K562 (cell line): ENCODE measurements around the gene ATP1A2.

Experiments used
- ETS2 ChIP-seq: IDR thresholded peaks from 2 replicates; pipeline ENCODE4 v1.6.1; 2016; ENCODE audit warnings: borderline replicate concordance, missing genetic modification characterization, mild to moderate bottlenecking, moderate library complexity, missing compliant biosample characterization; ENCODE audit not compliant: poor library complexity, severe bottlenecking
- NONO ChIP-seq, 2 experiments: fragments of 200-400 bp in 1 of 2; fragments of 450-650 bp in 1 of 2; formaldehyde crosslinking in 1 of 2; IDR thresholded peaks; 2 replicates each; pipeline ENCODE4 v1.6.1; 2017; ENCODE audit warnings: low read depth in 2 of 2, mild to moderate bottlenecking in 2 of 2, moderate library complexity in 2 of 2, low read length in 1 of 2
- POLR2AphosphoS5 ChIP-seq: IDR thresholded peaks from 2 replicates; pipeline ENCODE4 v1.6.1; 2011; ENCODE audit warnings: mild to moderate bottlenecking, low read depth, low read length, moderate library complexity; ENCODE audit not compliant: control insufficient read depth, insufficient read depth
- SMAD1 ChIP-seq: fragments of 150-350 bp; IDR thresholded peaks from 2 replicates; pipeline ENCODE4 v1.6.1; 2014; ENCODE audit warnings: low read length, low read depth; ENCODE audit not compliant: partially characterized antibody
- TOE1 ChIP-seq, 2 experiments: fragments of 450-650 bp in 1 of 2; sonication (generic) in 1 of 2; formaldehyde crosslinking in 1 of 2; IDR thresholded peaks; 2 replicates each; pipeline versions ENCODE4 v1.7.1 to v1.8.0; 2016 to 2022; ENCODE audit warnings: borderline replicate concordance in 2 of 2, mild to moderate bottlenecking in 2 of 2, antibody characterized with exemption in 1 of 2, inconsistent platforms in 1 of 2, low read depth in 1 of 2, missing genetic modification reagents in 1 of 2, moderate library complexity in 1 of 2
- TF ChIP-seq, protein P1 (sequence below): sonication (generic); formaldehyde crosslinking; IDR thresholded peaks from 2 replicates; pipeline ENCODE4 v1.8.0; 2022; ENCODE audit warnings: mild to moderate bottlenecking, low read depth, missing genetic modification reagents
- TF ChIP-seq, protein P2 (sequence below): fragments of 150-350 bp; conservative IDR thresholded peaks from 2 replicates; pipeline ENCODE4 v1.6.1; 2014; ENCODE audit warnings: low read length
- TF ChIP-seq, protein P3 (sequence below): sonication (generic); formaldehyde crosslinking; IDR thresholded peaks from 2 replicates; pipeline ENCODE4 v1.9.0; 2022; ENCODE audit warnings: mild to moderate bottlenecking, missing genetic modification reagents
- TF ChIP-seq, protein P4 (sequence below), 2 experiments: fragments of 450-650 bp; formaldehyde crosslinking in 1 of 2; IDR thresholded peaks; 2 replicates each; pipeline versions ENCODE4 v1.4.0 to v1.6.1; 2014 to 2020; ENCODE audit warnings: mild to moderate bottlenecking in 2 of 2, borderline replicate concordance in 1 of 2, low read depth in 1 of 2
- TF ChIP-seq, protein P5 (sequence below), 3 experiments: IDR thresholded peaks in 2 of 3; conservative IDR thresholded peaks in 1 of 3; 2 replicates each; pipeline ENCODE4 v1.5.1; 2011 to 2012; ENCODE audit warnings: low read length in 3 of 3, mild to moderate bottlenecking in 3 of 3, control low read depth in 2 of 3, improper control_type of control experiment in 1 of 3, inconsistent platforms in 1 of 3, low read depth in 1 of 3, mixed read lengths in 1 of 3, moderate library complexity in 1 of 3; ENCODE audit not compliant: insufficient read depth in 2 of 3
- TF ChIP-seq, protein P6 (sequence below): sonication (generic); formaldehyde crosslinking; IDR thresholded peaks from 2 replicates; pipeline ENCODE4 v1.8.0; 2022; ENCODE audit warnings: mild to moderate bottlenecking, missing genetic modification reagents

DNA sequence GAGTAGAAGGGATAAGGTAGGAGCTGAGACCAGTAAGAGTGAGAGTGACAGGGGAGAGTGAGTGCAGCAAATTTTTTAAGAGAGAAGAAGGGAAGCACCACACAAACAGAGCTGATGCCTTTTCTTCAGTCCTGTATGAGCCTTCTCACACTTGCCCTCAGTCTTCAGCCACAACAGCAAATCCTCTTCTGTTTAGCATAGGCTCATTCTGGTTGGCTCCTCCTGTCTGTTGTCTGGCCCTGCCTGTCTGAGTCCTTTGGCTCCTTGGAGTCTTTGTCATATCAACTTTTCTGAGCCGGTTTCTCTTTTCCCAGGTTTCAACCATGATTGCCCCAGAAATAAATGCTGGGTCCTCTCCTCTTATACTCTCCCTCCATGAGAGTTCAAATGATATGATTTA, 62.1 kb downstream of the ATP1A2 start:
- TF ChIP-seq, protein P1, sequence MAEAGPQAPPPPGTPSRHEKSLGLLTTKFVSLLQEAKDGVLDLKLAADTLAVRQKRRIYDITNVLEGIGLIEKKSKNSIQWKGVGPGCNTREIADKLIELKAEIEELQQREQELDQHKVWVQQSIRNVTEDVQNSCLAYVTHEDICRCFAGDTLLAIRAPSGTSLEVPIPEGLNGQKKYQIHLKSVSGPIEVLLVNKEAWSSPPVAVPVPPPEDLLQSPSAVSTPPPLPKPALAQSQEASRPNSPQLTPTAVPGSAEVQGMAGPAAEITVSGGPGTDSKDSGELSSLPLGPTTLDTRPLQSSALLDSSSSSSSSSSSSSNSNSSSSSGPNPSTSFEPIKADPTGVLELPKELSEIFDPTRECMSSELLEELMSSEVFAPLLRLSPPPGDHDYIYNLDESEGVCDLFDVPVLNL (CRISPR knock-in tag), result no peak
- TF ChIP-seq TOE1 (IDR thresholded peaks at IDR 0.05; ENCODE audit: borderline replicate concordance), result no peak
- TF ChIP-seq TOE1 (CRISPR knock-in tag; IDR thresholded peaks at IDR 0.05; ENCODE audit: borderline replicate concordance, low read depth), result no peak
- TF ChIP-seq, protein P2, sequence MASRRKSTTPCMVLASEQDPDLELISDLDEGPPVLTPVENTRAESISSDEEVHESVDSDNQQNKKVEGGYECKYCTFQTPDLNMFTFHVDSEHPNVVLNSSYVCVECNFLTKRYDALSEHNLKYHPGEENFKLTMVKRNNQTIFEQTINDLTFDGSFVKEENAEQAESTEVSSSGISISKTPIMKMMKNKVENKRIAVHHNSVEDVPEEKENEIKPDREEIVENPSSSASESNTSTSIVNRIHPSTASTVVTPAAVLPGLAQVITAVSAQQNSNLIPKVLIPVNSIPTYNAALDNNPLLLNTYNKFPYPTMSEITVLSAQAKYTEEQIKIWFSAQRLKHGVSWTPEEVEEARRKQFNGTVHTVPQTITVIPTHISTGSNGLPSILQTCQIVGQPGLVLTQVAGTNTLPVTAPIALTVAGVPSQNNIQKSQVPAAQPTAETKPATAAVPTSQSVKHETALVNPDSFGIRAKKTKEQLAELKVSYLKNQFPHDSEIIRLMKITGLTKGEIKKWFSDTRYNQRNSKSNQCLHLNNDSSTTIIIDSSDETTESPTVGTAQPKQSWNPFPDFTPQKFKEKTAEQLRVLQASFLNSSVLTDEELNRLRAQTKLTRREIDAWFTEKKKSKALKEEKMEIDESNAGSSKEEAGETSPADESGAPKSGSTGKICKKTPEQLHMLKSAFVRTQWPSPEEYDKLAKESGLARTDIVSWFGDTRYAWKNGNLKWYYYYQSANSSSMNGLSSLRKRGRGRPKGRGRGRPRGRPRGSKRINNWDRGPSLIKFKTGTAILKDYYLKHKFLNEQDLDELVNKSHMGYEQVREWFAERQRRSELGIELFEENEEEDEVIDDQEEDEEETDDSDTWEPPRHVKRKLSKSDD, result no peak
- TF ChIP-seq, protein P3, sequence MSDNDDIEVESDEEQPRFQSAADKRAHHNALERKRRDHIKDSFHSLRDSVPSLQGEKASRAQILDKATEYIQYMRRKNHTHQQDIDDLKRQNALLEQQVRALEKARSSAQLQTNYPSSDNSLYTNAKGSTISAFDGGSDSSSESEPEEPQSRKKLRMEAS (CRISPR knock-in tag), result no peak
- no peak for TF ChIP-seq SMAD1
- TF ChIP-seq, protein P4, sequence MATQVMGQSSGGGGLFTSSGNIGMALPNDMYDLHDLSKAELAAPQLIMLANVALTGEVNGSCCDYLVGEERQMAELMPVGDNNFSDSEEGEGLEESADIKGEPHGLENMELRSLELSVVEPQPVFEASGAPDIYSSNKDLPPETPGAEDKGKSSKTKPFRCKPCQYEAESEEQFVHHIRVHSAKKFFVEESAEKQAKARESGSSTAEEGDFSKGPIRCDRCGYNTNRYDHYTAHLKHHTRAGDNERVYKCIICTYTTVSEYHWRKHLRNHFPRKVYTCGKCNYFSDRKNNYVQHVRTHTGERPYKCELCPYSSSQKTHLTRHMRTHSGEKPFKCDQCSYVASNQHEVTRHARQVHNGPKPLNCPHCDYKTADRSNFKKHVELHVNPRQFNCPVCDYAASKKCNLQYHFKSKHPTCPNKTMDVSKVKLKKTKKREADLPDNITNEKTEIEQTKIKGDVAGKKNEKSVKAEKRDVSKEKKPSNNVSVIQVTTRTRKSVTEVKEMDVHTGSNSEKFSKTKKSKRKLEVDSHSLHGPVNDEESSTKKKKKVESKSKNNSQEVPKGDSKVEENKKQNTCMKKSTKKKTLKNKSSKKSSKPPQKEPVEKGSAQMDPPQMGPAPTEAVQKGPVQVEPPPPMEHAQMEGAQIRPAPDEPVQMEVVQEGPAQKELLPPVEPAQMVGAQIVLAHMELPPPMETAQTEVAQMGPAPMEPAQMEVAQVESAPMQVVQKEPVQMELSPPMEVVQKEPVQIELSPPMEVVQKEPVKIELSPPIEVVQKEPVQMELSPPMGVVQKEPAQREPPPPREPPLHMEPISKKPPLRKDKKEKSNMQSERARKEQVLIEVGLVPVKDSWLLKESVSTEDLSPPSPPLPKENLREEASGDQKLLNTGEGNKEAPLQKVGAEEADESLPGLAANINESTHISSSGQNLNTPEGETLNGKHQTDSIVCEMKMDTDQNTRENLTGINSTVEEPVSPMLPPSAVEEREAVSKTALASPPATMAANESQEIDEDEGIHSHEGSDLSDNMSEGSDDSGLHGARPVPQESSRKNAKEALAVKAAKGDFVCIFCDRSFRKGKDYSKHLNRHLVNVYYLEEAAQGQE (IDR thresholded peaks at IDR 0.05; ENCODE audit: borderline replicate concordance), result no peak
- TF ChIP-seq, protein P4 (CRISPR knock-in tag; IDR thresholded peaks at IDR 0.05; ENCODE audit: low read depth), result no peak
- no peak for TF ChIP-seq NONO (IDR thresholded peaks at IDR 0.05; ENCODE audit: low read depth in 2 of 2, low read length in 1 of 2)
- TF ChIP-seq POLR2AphosphoS5, result no peak
- TF ChIP-seq, protein P5, sequence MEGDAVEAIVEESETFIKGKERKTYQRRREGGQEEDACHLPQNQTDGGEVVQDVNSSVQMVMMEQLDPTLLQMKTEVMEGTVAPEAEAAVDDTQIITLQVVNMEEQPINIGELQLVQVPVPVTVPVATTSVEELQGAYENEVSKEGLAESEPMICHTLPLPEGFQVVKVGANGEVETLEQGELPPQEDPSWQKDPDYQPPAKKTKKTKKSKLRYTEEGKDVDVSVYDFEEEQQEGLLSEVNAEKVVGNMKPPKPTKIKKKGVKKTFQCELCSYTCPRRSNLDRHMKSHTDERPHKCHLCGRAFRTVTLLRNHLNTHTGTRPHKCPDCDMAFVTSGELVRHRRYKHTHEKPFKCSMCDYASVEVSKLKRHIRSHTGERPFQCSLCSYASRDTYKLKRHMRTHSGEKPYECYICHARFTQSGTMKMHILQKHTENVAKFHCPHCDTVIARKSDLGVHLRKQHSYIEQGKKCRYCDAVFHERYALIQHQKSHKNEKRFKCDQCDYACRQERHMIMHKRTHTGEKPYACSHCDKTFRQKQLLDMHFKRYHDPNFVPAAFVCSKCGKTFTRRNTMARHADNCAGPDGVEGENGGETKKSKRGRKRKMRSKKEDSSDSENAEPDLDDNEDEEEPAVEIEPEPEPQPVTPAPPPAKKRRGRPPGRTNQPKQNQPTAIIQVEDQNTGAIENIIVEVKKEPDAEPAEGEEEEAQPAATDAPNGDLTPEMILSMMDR (IDR thresholded peaks at IDR 0.05 in 2 of 3, conservative IDR thresholded peaks at IDR 0.05 in 1 of 3; ENCODE audit: insufficient read depth in 2 of 3, low read depth in 1 of 3, low read length in 3 of 3), result no peak
- TF ChIP-seq, protein P6, sequence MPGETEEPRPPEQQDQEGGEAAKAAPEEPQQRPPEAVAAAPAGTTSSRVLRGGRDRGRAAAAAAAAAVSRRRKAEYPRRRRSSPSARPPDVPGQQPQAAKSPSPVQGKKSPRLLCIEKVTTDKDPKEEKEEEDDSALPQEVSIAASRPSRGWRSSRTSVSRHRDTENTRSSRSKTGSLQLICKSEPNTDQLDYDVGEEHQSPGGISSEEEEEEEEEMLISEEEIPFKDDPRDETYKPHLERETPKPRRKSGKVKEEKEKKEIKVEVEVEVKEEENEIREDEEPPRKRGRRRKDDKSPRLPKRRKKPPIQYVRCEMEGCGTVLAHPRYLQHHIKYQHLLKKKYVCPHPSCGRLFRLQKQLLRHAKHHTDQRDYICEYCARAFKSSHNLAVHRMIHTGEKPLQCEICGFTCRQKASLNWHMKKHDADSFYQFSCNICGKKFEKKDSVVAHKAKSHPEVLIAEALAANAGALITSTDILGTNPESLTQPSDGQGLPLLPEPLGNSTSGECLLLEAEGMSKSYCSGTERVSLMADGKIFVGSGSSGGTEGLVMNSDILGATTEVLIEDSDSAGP (CRISPR knock-in tag), result no peak
- no peak for TF ChIP-seq ETS2 (tag)
